ENCODE data around the gene PAX3.

The PAX3 gene

GRCh38 chr2:222264791-222265320 lies 33.9 kb downstream of the PAX3 start:
- DNase-seq = no peak

GRCh38 chr2:222261504-222261903 lies 37.3 kb downstream of the PAX3 start:
- DNase-seq = no peak

- no peak for DNase-seq
Observed at GRCh38 chr2:222257645-222258044, 41.2 kb downstream of the PAX3 start.

- no peak for DNase-seq
Observed at GRCh38 chr2:222256250-222256649, 42.5 kb downstream of the PAX3 start.

- DNase-seq = no peak
Observed at GRCh38 chr2:222255090-222255489, 43.7 kb downstream of the PAX3 start.

GRCh38 chr2:222250313-222250712 lies 48.5 kb downstream of the PAX3 start:
- DNase-seq = no peak

- DNase-seq = no peak
Observed at GRCh38 chr2:222249444-222249843, 49.4 kb downstream of the PAX3 start.

GRCh38 chr2:222248818-222249217 lies 50.0 kb downstream of the PAX3 start:
- DNase-seq = no peak

GRCh38 chr2:222248256-222248655 lies 50.5 kb downstream of the PAX3 start:
- no peak for DNase-seq

GRCh38 chr2:222242532-222242931 lies 56.3 kb downstream of the PAX3 start:
- no peak for DNase-seq

GRCh38 chr2:222241128-222241870 lies 57.5 kb downstream of the PAX3 start:
- DNase-seq = no peak

- no peak for DNase-seq
Observed at GRCh38 chr2:222240676-222241049, 58.1 kb downstream of the PAX3 start.

GRCh38 chr2:222239945-222240675 lies 58.7 kb downstream of the PAX3 start:
- no peak for DNase-seq

GRCh38 chr2:222239091-222239490 lies 59.7 kb downstream of the PAX3 start:
- no peak for DNase-seq

GRCh38 chr2:222238072-222238471 lies 60.7 kb downstream of the PAX3 start:
- no peak for DNase-seq

GRCh38 chr2:222232839-222233238 lies 66.0 kb downstream of the PAX3 start:
- DNase-seq = no peak

- DNase-seq = no peak
Observed at GRCh38 chr2:222232372-222232771, 66.4 kb downstream of the PAX3 start.

GRCh38 chr2:222228054-222228453 lies 70.7 kb downstream of the PAX3 start:
- no peak for DNase-seq

- DNase-seq = no peak
Observed at GRCh38 chr2:222218786-222219185, 80.0 kb downstream of the PAX3 start.

- no peak for DNase-seq
Observed at GRCh38 chr2:222217712-222218111, 81.1 kb downstream of the PAX3 start.

- DNase-seq = no peak
Observed at GRCh38 chr2:222214885-222215284, 83.9 kb downstream of the PAX3 start.

- DNase-seq = no peak
Observed at GRCh38 chr2:222213049-222213448, 85.7 kb downstream of the PAX3 start.

- DNase-seq = no peak
Observed at GRCh38 chr2:222212571-222212970, 86.2 kb downstream of the PAX3 start.

- DNase-seq = no peak
Observed at GRCh38 chr2:222208010-222208690, 90.6 kb downstream of the PAX3 start.
